Epithelial cell of proximal tubule (primary cell): ENCODE results near the gene HMGCL. TPM values are rescaled to one million over a fixed set of nuclear protein-coding genes. Genes with fewer than 3 reads are reported as not detected.
A peak's percentile ranks its signal among the peaks of the same experiment; 100 is the strongest.

Experiments
- DNase-seq: peaks from one replicate; pipeline ENCODE4 v3.0.0-alpha.2; 2011; ENCODE audit warnings: low read depth
- H3K4me3 ChIP-seq: 2 replicates; pipeline ENCODE4 v1.5.1; 2011; ENCODE audit warnings: low read depth, mild to moderate bottlenecking, low read length
- total RNA-seq: library from RNA; depleted of rRNA; stranded (reverse); fragments of >200 nt; gene quantifications from 2 replicates; pipeline ENCODE4 v1.2.3, GENCODE V29; 2015
- TF ChIP-seq, protein P1 (sequence below): conservative IDR thresholded peaks from 2 replicates; pipeline ENCODE4 v1.5.1; 2012; ENCODE audit warnings: low read depth, mild to moderate bottlenecking, low read length

HMGCL gene
- total RNA-seq, 1 donor from 2014 or later = 38.5 TPM

DNA sequence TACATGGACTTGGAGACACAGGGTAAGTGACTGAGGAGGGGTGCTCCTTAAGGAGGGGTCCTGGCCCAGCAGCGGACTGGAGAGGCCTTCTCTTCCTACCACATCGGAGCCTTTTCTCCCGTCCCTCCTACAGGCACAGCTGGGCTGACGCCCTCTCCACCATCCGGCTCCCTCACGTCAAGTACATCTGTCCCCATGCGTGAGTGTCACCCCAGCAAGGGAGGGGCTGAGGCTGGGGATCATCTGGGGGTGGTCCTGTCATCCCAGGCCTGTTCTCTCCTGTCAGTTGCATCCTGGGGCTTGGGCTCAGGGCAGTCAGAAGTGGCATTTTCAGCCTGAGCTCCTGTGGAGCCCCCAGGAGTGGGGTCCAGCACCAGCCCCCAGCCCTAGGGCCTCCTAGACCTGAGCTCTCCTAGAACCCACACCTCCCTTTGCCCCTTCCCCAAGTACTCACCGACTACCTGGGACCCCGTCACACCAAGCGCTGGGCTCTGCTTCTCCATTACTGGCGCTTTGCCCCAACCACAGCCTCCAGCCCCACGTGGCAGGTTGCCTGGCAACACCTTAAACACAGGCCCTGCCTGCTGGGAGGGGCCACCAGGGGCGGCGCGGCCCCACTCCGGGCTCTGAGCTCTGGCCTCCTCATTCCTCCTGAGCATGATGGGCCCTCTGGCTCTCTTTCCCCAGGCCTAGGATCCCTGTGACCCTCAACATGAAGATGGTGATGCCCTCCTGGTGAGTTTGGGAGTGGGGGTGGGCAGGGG, 32.0 kb downstream of the HMGCL start:
- H3K4me3 ChIP-seq = peak overlapping the region; percentile 97
- TF ChIP-seq, protein P1, sequence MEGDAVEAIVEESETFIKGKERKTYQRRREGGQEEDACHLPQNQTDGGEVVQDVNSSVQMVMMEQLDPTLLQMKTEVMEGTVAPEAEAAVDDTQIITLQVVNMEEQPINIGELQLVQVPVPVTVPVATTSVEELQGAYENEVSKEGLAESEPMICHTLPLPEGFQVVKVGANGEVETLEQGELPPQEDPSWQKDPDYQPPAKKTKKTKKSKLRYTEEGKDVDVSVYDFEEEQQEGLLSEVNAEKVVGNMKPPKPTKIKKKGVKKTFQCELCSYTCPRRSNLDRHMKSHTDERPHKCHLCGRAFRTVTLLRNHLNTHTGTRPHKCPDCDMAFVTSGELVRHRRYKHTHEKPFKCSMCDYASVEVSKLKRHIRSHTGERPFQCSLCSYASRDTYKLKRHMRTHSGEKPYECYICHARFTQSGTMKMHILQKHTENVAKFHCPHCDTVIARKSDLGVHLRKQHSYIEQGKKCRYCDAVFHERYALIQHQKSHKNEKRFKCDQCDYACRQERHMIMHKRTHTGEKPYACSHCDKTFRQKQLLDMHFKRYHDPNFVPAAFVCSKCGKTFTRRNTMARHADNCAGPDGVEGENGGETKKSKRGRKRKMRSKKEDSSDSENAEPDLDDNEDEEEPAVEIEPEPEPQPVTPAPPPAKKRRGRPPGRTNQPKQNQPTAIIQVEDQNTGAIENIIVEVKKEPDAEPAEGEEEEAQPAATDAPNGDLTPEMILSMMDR = no peak
- no peak for DNase-seq

DNA sequence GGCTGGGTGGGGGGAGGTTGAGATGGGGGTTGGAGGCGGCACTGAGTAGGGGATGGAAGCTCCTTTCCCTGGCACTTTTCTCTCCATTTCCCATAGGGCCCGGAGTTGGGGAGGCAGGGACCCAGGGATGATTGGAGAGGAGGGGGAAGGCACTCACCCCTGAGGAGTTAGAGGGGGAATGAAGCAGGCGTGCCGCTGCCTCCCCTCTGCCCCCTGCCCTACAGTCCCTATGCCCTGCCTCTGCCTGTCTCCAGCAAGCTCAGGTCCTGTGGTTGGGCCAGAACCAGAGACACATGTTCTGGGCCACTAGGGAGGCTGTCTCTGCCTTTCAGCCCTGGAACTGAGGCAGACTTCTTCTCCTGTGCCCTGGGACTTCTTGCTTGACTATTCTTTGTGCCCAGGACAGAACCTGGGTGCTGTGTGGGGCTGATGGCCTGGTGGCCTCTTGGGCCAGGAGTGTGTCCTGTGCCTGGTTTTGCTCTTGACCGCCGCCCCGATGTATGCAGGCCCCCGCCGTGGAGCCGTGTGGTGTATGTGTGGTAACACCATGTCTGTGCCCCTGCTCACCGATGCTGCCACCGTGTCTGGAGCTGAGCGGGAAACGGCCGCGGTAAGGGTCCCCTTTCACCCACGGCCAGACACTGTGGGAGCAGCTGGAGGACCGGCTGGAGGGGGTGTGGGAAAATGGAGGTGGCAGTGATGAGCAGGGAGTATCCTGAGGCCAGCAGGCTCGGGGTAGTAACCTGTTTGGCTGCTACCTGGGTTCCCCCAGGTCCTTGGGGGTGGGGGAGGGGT, 32.9 kb downstream of the HMGCL start:
- DNase-seq = no peak
- TF ChIP-seq, protein P1 = no peak
- peak overlapping the region; percentile 97 for H3K4me3 ChIP-seq

DNA sequence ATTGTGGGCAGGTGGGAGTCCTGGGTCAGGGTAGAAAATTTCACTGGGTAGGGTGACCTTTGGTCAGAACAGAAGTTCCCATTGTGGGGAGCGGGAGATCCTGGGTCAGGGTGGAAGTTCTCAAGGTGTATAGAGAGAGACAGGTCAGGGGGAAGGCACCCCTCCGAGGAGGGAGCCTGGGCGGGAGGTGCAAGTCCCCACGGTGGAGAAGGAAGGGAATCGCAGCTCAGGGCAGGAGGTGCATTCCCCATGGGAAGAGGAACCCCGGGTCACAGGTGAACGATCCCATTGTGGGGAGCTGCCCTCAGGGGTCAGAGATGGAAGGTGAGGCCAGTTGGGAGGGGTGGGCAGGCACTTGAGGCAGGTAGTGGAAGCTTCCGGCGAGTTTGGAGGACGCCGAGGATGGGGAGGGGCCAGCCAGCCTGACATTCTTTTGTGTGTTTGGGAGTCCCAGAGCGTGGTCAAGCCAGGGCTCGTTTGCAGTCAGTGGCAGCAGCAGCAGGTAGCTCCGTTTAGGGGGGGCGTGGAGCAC, 33.6 kb downstream of the HMGCL start:
- TF ChIP-seq, protein P1 = no peak
- DNase-seq = no peak
- H3K4me3 ChIP-seq = peak overlapping the region; percentile 97

DNA sequence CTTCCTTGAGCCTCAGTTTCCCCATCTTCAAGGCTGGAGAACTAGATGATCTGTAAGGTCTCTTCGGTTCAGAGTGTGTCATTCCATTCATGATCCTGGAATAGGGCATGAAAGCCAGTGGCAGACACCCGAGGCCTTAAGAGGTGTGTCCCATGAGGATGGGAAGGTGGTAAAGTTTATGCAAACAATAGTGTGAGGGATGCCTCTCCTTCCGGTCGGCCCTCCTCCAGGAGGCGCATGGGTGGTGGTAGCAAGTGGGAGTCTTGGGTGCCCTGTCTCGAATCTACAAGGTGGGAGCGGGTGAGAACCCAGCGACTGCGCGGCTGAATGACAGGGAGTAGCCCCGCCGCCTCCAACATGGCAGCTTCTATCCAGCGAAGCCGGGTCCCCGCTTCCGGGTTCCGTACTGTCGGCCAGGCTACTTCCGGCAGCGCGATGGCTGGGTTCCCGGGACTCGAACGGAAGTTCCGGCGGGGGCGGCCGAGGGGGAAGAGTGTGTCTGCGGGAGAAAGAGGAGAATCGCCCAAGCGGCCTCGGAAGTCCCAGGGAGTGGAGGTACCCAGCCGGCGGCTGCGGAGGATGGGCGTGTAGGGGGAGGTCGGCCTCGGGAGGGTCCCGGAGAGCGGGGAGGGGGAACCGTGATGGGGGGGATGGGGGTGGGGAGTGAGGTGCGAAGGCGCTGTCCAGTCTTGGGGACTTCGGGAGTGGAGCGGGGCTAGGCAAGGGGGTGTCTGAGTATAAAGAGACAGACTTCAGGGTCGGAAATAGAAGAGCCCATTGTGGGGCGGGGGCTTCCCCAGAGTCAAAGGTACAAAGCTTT, 34.3 kb downstream of the HMGCL start, which contains the start of gene LYPLA2:
Gene LYPLA2, plus strand, starts transcription at position 450 of the 820 bp plus-strand sequence. CDS start 1,538 bp downstream, outside the sequence.
- TF ChIP-seq, protein P1 = peak; percentile 15
- no peak for DNase-seq
- H3K4me3 ChIP-seq = peak within 1 kb of the TSS; percentile 97

DNA sequence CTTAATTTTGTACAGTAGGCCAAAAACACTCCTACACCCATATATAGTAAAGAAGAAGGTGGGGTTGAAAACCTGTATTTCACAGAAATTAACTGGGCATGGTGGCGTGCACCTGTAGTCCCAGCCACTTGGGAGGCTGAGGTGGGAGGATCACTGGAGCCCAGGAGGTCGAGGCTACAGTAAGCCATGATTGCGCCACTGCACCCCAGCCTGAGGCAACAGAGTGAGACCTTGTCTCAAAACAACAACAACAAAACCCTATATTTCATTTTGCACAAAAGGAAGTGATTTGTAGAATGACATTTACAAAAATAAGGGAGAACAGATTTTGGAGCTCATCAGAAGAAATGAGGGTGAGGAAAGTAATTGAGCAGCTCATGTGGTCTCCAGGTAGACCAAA, 36.5 kb downstream of the HMGCL start:
- H3K4me3 ChIP-seq = no peak overlapping the region
- TF ChIP-seq, protein P1 = no peak
- DNase-seq = no peak

DNA sequence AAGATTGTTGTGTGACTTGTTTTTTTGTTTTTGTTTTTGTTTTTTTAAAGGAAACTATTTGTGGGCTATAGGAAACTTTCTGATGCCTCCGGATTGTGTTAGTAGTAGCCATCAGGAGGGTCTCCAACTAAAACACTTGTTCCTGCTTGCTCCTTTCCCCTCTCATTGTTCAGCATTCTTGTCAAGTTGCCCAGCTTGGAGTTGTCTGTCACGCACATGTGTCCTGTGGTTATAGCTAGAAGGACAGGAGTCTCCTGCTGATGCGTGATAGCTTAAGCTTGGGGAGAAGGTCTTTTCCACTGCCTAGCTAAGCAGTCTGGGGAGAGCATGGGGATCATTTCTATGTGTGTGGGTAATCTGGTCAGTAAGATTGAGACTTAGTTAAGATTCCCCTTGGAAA, 37.5 kb downstream of the HMGCL start:
- TF ChIP-seq, protein P1 = no peak
- no peak overlapping the region for H3K4me3 ChIP-seq
- DNase-seq = no peak
